22Rv1 (cell line): ENCODE measurements around the gene EIF4EBP2.

Experiments used
- CTCF ChIP-seq: fragments of 450-650 bp; IDR thresholded peaks from 2 replicates; pipeline ENCODE4 v1.5.1; 2017; ENCODE audit warnings: mild to moderate bottlenecking
- ZFX ChIP-seq: fragments of 450-650 bp; IDR thresholded peaks from 2 replicates; pipeline ENCODE4 v1.6.1; 2017; ENCODE audit warnings: antibody characterized with exemption, borderline replicate concordance

DNA sequence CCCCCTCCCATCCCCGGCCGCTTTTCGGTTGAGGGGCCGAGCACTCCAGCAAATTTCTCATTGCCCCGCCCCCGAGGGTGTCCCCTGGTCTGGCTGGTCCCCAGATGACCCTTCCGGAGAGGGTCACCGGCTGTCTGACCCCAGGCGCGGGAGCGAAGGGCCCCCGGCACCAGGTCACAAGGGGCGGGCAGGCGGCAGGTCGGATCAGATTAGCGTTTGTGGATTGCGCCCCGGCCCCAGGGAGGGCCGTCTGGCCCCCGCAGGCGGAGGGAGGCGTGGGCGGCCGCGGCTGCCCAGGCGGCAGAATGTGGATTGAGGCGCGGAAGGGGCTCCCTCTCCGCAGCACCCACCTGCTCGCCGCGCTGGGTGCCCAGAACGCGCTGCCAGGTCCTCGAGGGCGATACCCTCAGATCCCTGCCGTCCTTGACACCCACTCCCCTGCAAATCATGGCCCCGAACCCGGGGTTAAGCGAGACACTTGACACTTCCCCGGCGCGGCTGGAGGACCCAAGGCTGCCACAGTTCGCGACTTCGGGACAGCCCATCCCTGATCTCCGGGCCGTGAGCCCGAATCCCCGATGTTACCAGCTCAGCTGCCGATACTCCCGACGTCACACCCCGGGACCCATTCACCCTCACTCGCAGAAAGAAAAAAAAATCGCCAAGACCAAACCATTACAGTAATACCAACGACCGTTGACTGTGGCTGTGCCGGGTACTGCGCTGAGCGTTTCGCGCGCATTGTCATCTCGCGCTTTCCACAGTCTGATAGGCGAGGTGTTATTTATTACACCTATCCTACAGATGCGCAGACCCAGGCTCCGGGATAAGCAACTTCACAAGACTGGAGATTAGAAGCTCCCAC, 36.6 kb downstream of the EIF4EBP2 start:
- TF ChIP-seq CTCF (no peak), ZFX (no peak)
